PC-9 (cell line): ENCODE results near the gene HIVEP2. TPM values are rescaled to one million over a fixed set of nuclear protein-coding genes. Genes with fewer than 3 reads are reported as not detected.
A peak's percentile ranks its signal among the peaks of the same experiment; 100 is the strongest.

Source experiments
- BruUV-seq: library from RNA; stranded (reverse); fragments of 400-500 nt; replicated peaks from 2 replicates; lab custom pipeline; 2021; lab: Mats Ljungman, UMichigan
- CTCF ChIA-PET: fragments of 300-600 bp; sonication (Branson Sonifier 250); formaldehyde crosslinking; loops from one replicate; lab custom pipeline; 2022; ENCODE audit warnings: antibody characterized with exemption; lab: Charles Lee
- POLR2A ChIA-PET: fragments of 300-600 bp; sonication (Branson Sonifier 250); formaldehyde crosslinking; loops from one replicate; lab custom pipeline; 2022; ENCODE audit warnings: antibody characterized with exemption; ENCODE audit not compliant: unreplicated experiment; lab: Charles Lee
- DNase-seq, 2 experiments: peaks; one replicate each; pipeline versions ENCODE4 v3.0.0 to v3.0.0-alpha.2; 2015 to 2022; ENCODE audit warnings: mixed read lengths in 1 of 2
- H2AFZ ChIP-seq: fragments of 200-600 bp; sonication (generic); 2 replicates; pipeline ENCODE4 v1.8.1; 2017; ENCODE audit warnings: antibody characterized with exemption
- H3F3A ChIP-seq: fragments of 200-600 bp; sonication (generic); 2 replicates; pipeline ENCODE4 v1.8.1; 2017; ENCODE audit warnings: antibody characterized with exemption, mild to moderate bottlenecking, low read depth; ENCODE audit not compliant: insufficient read depth
- H3K27ac ChIP-seq: fragments of 200-600 bp; sonication (generic); 2 replicates; pipeline ENCODE4 v1.6.1; 2016; ENCODE audit warnings: mixed run types
- H3K27me3 ChIP-seq: fragments of 200-600 bp; sonication (generic); 2 replicates; pipeline ENCODE4 v1.6.1; 2016; ENCODE audit warnings: low read depth, mixed run types; ENCODE audit not compliant: insufficient read depth
- H3K36me3 ChIP-seq: fragments of 200-600 bp; sonication (generic); 2 replicates; pipeline ENCODE4 v1.6.1; 2016; ENCODE audit warnings: low read depth, mixed run types
- H3K4me1 ChIP-seq: fragments of 200-600 bp; sonication (generic); replicated peaks from 2 replicates; pipeline ENCODE4 v1.6.1; 2016; ENCODE audit warnings: mixed run types; ENCODE audit not compliant: insufficient read depth
- H3K4me2 ChIP-seq: fragments of 200-600 bp; sonication (generic); 2 replicates; pipeline ENCODE4 v1.6.1; 2017; ENCODE audit warnings: mixed run types
- H3K4me3 ChIP-seq: fragments of 200-600 bp; sonication (generic); 2 replicates; pipeline ENCODE4 v1.6.1; 2016; ENCODE audit warnings: mixed run types
- H3K79me2 ChIP-seq: fragments of 200-600 bp; sonication (generic); 2 replicates; pipeline ENCODE4 v1.6.1; 2017; ENCODE audit warnings: low read depth, mixed run types
- H3K9me2 ChIP-seq: fragments of 200-600 bp; sonication (generic); 2 replicates; pipeline ENCODE4 v1.8.1; 2017; ENCODE audit warnings: mild to moderate bottlenecking; ENCODE audit not compliant: insufficient read depth
- H3K9me3 ChIP-seq: fragments of 200-600 bp; sonication (generic); 2 replicates; pipeline ENCODE4 v1.8.1; 2016; ENCODE audit warnings: low read depth; ENCODE audit not compliant: insufficient read depth
- H4K20me1 ChIP-seq: fragments of 200-600 bp; sonication (generic); 2 replicates; pipeline ENCODE4 v1.8.1; 2017; ENCODE audit not compliant: insufficient read depth
- EZH2 ChIP-seq: fragments of 200-600 bp; sonication (generic); IDR thresholded peaks from 2 replicates; pipeline ENCODE4 v1.8.0; 2017; ENCODE audit warnings: antibody characterized with exemption, low read depth
- intact Hi-C: fragments of 100-400 bp; cut with micrococcal nuclease; formaldehyde crosslinking; loops from one replicate; pipeline ENCODE4 v1.10.0; 2022; ENCODE audit not compliant: unreplicated experiment
- total RNA-seq: library from RNA; stranded (reverse); gene quantifications from 2 replicates; pipeline ENCODE4 v1.2.3, GENCODE V29; 2021
- TF ChIP-seq, protein P1 (sequence below): fragments of 200-600 bp; sonication (generic); conservative IDR thresholded peaks from 2 replicates; pipeline ENCODE4 v1.6.1; 2017; ENCODE audit warnings: mixed run types, antibody characterized with exemption, mild to moderate bottlenecking, moderate library complexity

The HIVEP2 gene
- total RNA-seq, 1 experiment from 2014 or later = 10.3 TPM

- H3F3A ChIP-seq = peaks cover 33% of the 10 kb centered on the region
- no peaks in the 10 kb centered on the region for H3K36me3 ChIP-seq
- no peak overlapping the region for H3K27ac ChIP-seq
- no peak for DNase-seq
- H3K9me3 ChIP-seq = 0 out of 2 replicates have a peak, but pooled peaks cover 3% of the 10 kb centered on the region
- CTCF ChIA-PET = no interaction called here
- no peaks in the 10 kb centered on the region for H3K27me3 ChIP-seq
- intact Hi-C loops = no loop called here
- no peak for TF ChIP-seq EZH2
- TF ChIP-seq, protein P1, sequence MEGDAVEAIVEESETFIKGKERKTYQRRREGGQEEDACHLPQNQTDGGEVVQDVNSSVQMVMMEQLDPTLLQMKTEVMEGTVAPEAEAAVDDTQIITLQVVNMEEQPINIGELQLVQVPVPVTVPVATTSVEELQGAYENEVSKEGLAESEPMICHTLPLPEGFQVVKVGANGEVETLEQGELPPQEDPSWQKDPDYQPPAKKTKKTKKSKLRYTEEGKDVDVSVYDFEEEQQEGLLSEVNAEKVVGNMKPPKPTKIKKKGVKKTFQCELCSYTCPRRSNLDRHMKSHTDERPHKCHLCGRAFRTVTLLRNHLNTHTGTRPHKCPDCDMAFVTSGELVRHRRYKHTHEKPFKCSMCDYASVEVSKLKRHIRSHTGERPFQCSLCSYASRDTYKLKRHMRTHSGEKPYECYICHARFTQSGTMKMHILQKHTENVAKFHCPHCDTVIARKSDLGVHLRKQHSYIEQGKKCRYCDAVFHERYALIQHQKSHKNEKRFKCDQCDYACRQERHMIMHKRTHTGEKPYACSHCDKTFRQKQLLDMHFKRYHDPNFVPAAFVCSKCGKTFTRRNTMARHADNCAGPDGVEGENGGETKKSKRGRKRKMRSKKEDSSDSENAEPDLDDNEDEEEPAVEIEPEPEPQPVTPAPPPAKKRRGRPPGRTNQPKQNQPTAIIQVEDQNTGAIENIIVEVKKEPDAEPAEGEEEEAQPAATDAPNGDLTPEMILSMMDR = no peak
- peaks cover 72% of the 10 kb centered on the region for H3K4me1 ChIP-seq
- POLR2A ChIA-PET = no interaction called here
- no TSS peak for BruUV-seq
- H4K20me1 ChIP-seq = no peaks in the 10 kb centered on the region
- H3K4me2 ChIP-seq = no peak overlapping the region
- no peaks in the 10 kb centered on the region for H3K9me2 ChIP-seq
- peaks cover 45% of the 10 kb centered on the region for H3K79me2 ChIP-seq
- no peak overlapping the region for H2AFZ ChIP-seq
- H3K4me3 ChIP-seq = no peak overlapping the region
Measured at GRCh38 chr6:142870787-142871415, 74.1 kb downstream of the HIVEP2 start.

GRCh38 chr6:142868917-142869316 lies 76.1 kb downstream of the HIVEP2 start:
- no TSS peak for BruUV-seq
- Histone ChIP-seq H3K79me2 (peaks cover 45% of the 10 kb centered on the region), H4K20me1 (no peaks in the 10 kb centered on the region), H3K9me2 (no peaks in the 10 kb centered on the region), H3K36me3 (no peaks in the 10 kb centered on the region), H3F3A (peaks cover 20% of the 10 kb centered on the region), H2AFZ (no peak overlapping the region), H3K4me3 (no peak overlapping the region), H3K4me2 (peak overlapping the region; percentile 18; the same call in 1 of the 2 replicates), H3K27me3 (no peaks in the 10 kb centered on the region), H3K27ac (peak overlapping the region; percentile 40), H3K9me3 (0 out of 2 replicates have a peak, but pooled peaks cover 3% of the 10 kb centered on the region), H3K4me1 (peaks cover 52% of the 10 kb centered on the region)
- CTCF ChIA-PET = interaction anchor here (0.7 kb wide), 1 partner anchor 173 kb away, joined by 3 read pairs; no protein-coding TSS in a partner anchor
- TF ChIP-seq, protein P1 = no peak
- no peak for TF ChIP-seq EZH2
- DNase-seq = peak in 1 of 2 experiments; percentile 72
- intact Hi-C loops = no loop called here
- POLR2A ChIA-PET = no interaction called here

GRCh38 chr6:142867988-142868812 lies 76.8 kb downstream of the HIVEP2 start:
- H3K27ac ChIP-seq = peak overlapping the region; percentile 40
- CTCF ChIA-PET = no interaction called here

More at GRCh38 chr6:142867988-142868812, 76.8 kb downstream of the HIVEP2 start:
- no peaks in the 10 kb centered on the region for H3K36me3 ChIP-seq
- no TSS peak for BruUV-seq
- DNase-seq = peak in 1 of 2 experiments; percentile 76
- TF ChIP-seq, protein P1 = no peak
- TF ChIP-seq EZH2 = no peak
- intact Hi-C loops = no loop called here
- no peaks in the 10 kb centered on the region for H4K20me1 ChIP-seq
- H3K9me2 ChIP-seq = no peaks in the 10 kb centered on the region
- H3K4me1 ChIP-seq = peaks cover 50% of the 10 kb centered on the region
- 0 out of 2 replicates have a peak, but pooled peaks cover 3% of the 10 kb centered on the region for H3K9me3 ChIP-seq
- peaks cover 38% of the 10 kb centered on the region for H3K79me2 ChIP-seq
- no peaks in the 10 kb centered on the region for H3K27me3 ChIP-seq
- H3K4me2 ChIP-seq = peak overlapping the region; percentile 18; the same call in 1 of the 2 replicates
- no peak overlapping the region for H3K4me3 ChIP-seq
- H2AFZ ChIP-seq = no peak overlapping the region
- POLR2A ChIA-PET = no interaction called here
- peaks cover 20% of the 10 kb centered on the region for H3F3A ChIP-seq
